B cell (primary cell): Measurements from ENCODE around the gene PYM1. TPM values are rescaled to one million over a fixed set of nuclear protein-coding genes. Genes with fewer than 3 reads are reported as not detected.

Experiments
- ATAC-seq: fragments of 200-7000 bp; cut with Tn5 transposase; one replicate; pipeline ENCODE4 v1.10.0; 2021; ENCODE audit warnings: low read depth, mild to moderate bottlenecking, moderate number of reproducible peaks, moderate library complexity
- CTCF ChIA-PET: fragments of 350-600 bp; sonication (Branson Sonifier 250); formaldehyde crosslinking; loops from one replicate; lab custom pipeline; 2021; ENCODE audit warnings: antibody characterized with exemption, inconsistent platforms; lab: Charles Lee
- POLR2A ChIA-PET: fragments of 350-600 bp; sonication (Branson Sonifier 250); formaldehyde crosslinking; loops from one replicate; lab custom pipeline; 2021; ENCODE audit warnings: antibody characterized with exemption; lab: Charles Lee
- DNase-seq: peaks from one replicate; pipeline ENCODE4 v3.0.0; 2013
- H2AFZ ChIP-seq: 2 replicates; pipeline ENCODE4 v1.6.1; 2012; ENCODE audit warnings: mild to moderate bottlenecking, low read depth, low read length; ENCODE audit not compliant: insufficient read depth, poor library complexity, severe bottlenecking
- H3K27ac ChIP-seq, 2 donors: 1 replicate in 1 of 2; 2 replicates in 1 of 2; pipeline ENCODE4 v1.5.1; 2012 to 2013; ENCODE audit warnings: low read length in 2 of 2, mild to moderate bottlenecking in 2 of 2, moderate library complexity in 1 of 2
- H3K27me3 ChIP-seq, 4 experiments: fragments of 200-600 bp in 1 of 4; sonication (generic) in 1 of 4; replicated peaks in 1 of 4; 1 replicate in 2 of 4; 2 replicates in 2 of 4; pipeline versions ENCODE4 v1.6.1 to v1.7.0; 2013 to 2016; ENCODE audit warnings: low read length in 3 of 4, mild to moderate bottlenecking in 2 of 4, mixed read lengths in 1 of 4, moderate library complexity in 1 of 4; ENCODE audit not compliant: insufficient read depth in 4 of 4, control insufficient read depth in 3 of 4; ENCODE audit errors: control extremely low read depth in 1 of 4
- H3K36me3 ChIP-seq, 2 experiments: replicated peaks in 1 of 2; 1 replicate in 1 of 2; 2 replicates in 1 of 2; pipeline versions ENCODE4 v1.6.1 to v1.7.1; 2013; ENCODE audit warnings: low read length in 1 of 2; ENCODE audit not compliant: insufficient read depth in 2 of 2, control insufficient read depth in 1 of 2; ENCODE audit errors: control extremely low read depth in 1 of 2, extremely low read depth in 1 of 2
- H3K4me1 ChIP-seq, 2 donors: fragments of 200-600 bp in 1 of 2; sonication (generic) in 1 of 2; 1 replicate in 1 of 2; 2 replicates in 1 of 2; pipeline versions ENCODE4 v1.5.1 to v1.6.1; 2013 to 2017; ENCODE audit warnings: low read length in 2 of 2; ENCODE audit not compliant: control insufficient read depth in 2 of 2, insufficient read depth in 2 of 2
- H3K4me2 ChIP-seq: replicated peaks from 2 replicates; pipeline ENCODE3; 2012; ENCODE audit warnings: mild to moderate bottlenecking, low read depth, low read length; ENCODE audit not compliant: poor library complexity, severe bottlenecking
- H3K4me3 ChIP-seq, 5 experiments: fragments of 200-600 bp in 1 of 5; sonication (generic) in 1 of 5; 1 replicate in 3 of 5; 2 replicates in 2 of 5; pipeline versions ENCODE4 v1.5.1 to v1.7.0; 2011 to 2016; ENCODE audit warnings: low read length in 4 of 5, mild to moderate bottlenecking in 4 of 5, low read depth in 2 of 5, control low read depth in 1 of 5, moderate library complexity in 1 of 5; ENCODE audit not compliant: insufficient read depth in 1 of 5; ENCODE audit errors: control extremely low read depth in 1 of 5, extremely low read depth in 1 of 5
- H3K79me2 ChIP-seq: fragments of 200-600 bp; sonication (generic); one replicate; pipeline ENCODE4 v1.6.0; 2016; ENCODE audit warnings: low read length; ENCODE audit not compliant: control insufficient read depth, insufficient read depth
- H3K9ac ChIP-seq: fragments of 200-600 bp; sonication (generic); 2 replicates; pipeline ENCODE4 v1.6.1; 2017; ENCODE audit warnings: mild to moderate bottlenecking, low read length, moderate library complexity
- H3K9me3 ChIP-seq, 3 donors: one replicate each; pipeline versions ENCODE4 v1.6.1 to v1.7.1; 2013; ENCODE audit warnings: low read length in 2 of 3; ENCODE audit not compliant: control insufficient read depth in 2 of 3, insufficient read depth in 1 of 3; ENCODE audit errors: control extremely low read depth in 1 of 3
- H4K20me1 ChIP-seq: 2 replicates; pipeline ENCODE4 v1.6.0; 2012; ENCODE audit warnings: mild to moderate bottlenecking, low read length; ENCODE audit not compliant: insufficient read depth, control insufficient read depth, poor library complexity, severe bottlenecking
- H3K27ac Mint-ChIP-seq: one replicate; pipeline ENCODE4 v1.8.0; 2021; ENCODE audit warnings: mixed read lengths
- H3K27me3 Mint-ChIP-seq: one replicate; pipeline ENCODE4 v1.8.0; 2021; ENCODE audit warnings: mixed read lengths
- H3K4me1 Mint-ChIP-seq: one replicate; pipeline ENCODE4 v1.8.0; 2021; ENCODE audit warnings: mixed read lengths
- H3K4me3 Mint-ChIP-seq: one replicate; pipeline ENCODE4 v1.8.0; 2021; ENCODE audit warnings: mixed read lengths
- H3K9me3 Mint-ChIP-seq: one replicate; pipeline ENCODE4 v1.8.0; 2022; ENCODE audit warnings: mixed read lengths; ENCODE audit not compliant: insufficient read depth
- EZH2 ChIP-seq: IDR thresholded peaks from 2 replicates; pipeline ENCODE4 v1.6.1; 2012; ENCODE audit warnings: borderline replicate concordance, low read depth, mild to moderate bottlenecking, moderate library complexity, low read length; ENCODE audit not compliant: insufficient read depth, poor library complexity, severe bottlenecking
- WGBS: methylation state at CpG from one replicate; pipeline ENCODE4 v1.1.5; 2013; ENCODE audit warnings: missing lambda C conversion rate; ENCODE audit not compliant: insufficient coverage; 5-methylcytosine and 5-hydroxymethylcytosine counted together
- intact Hi-C: fragments of 100-400 bp; cut with micrococcal nuclease; formaldehyde crosslinking; loops from one replicate; pipeline ENCODE4 v1.10.0; 2022
- polyA plus RNA-seq: library from polyadenylated mRNA; depleted of rRNA; stranded (reverse); fragments of >200 nt; gene quantifications from 2 replicates; pipeline ENCODE4 v1.2.3, GENCODE V29; 2012
- total RNA-seq, 2 donors: library from RNA; stranded (reverse); fragments of 120-200 nt in 1 of 2; gene quantifications; 1 replicate in 1 of 2; 2 replicates in 1 of 2; pipeline versions ENCODE4 v1.2.3 to v1.2.4, GENCODE V29; 2013 to 2022
- TF ChIP-seq, protein P1 (sequence below): fragments of 200-600 bp; IDR thresholded peaks from one replicate; pipeline ENCODE4 v1.8.0; 2022; ENCODE audit warnings: antibody characterized with exemption, mild to moderate bottlenecking

The PYM1 gene
- total and polyA plus RNA-seq, 2 donors (not counting 1 experiment from before 2014, with no cell fraction given) = 22.5 to 39.2 TPM

DNA sequence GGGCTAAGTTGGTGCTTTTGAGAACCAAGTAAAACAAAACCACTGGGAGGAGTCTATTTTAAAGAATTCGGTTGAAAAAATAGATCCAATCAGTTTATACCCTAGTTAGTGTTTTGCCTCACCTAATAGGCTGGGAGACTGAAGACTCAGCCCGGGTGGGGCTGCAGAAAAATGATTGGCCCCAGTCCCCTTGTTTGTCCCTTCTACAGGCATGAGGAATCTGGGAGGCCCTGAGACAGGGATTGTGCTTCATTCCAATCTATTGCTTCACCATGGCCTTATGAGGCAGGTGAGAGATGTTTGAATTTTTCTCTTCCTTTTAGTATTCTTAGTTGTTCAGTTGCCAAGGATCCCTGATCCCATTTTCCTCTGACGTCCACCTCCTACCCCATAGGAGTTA lies 44.3 kb upstream of the PYM1 start:
- H3K27me3 Mint-ChIP-seq = no peaks in the 10 kb centered on the region
- H3K4me3 Mint-ChIP-seq = peak overlapping the region; percentile 30
- H3K4me1 Mint-ChIP-seq = peaks cover 25% of the 10 kb centered on the region
- H3K9me3 Mint-ChIP-seq = no peaks in the 10 kb centered on the region
- Histone ChIP-seq H3K36me3 (no peaks in the 10 kb centered on the region), H3K4me3 (no peak overlapping the region), H3K9ac (no peak overlapping the region), H3K79me2 (peaks cover 41% of the 10 kb centered on the region), H4K20me1 (peaks cover 7% of the 10 kb centered on the region), H3K9me3 (no peaks in the 10 kb centered on the region), H3K4me2 (no peak overlapping the region), H3K4me1 (peaks cover 24 to 25% of the 10 kb centered on the region in 2 donors), H3K27me3 (no peaks in the 10 kb centered on the region), H2AFZ (no peak overlapping the region), H3K27ac (peak overlapping the region in 1 of 2 donors; percentile 96)
- H3K27ac Mint-ChIP-seq = no peak overlapping the region
- DNase-seq (no peak), ATAC-seq (no peak)
- POLR2A ChIA-PET = no interaction called here
- intact Hi-C loops = loop anchor here (2.0 to 5.0 kb wide), 3 partner anchors 35 to 665 kb away; partner anchors contain the start of gene PA2G4
- TF ChIP-seq, protein P1, sequence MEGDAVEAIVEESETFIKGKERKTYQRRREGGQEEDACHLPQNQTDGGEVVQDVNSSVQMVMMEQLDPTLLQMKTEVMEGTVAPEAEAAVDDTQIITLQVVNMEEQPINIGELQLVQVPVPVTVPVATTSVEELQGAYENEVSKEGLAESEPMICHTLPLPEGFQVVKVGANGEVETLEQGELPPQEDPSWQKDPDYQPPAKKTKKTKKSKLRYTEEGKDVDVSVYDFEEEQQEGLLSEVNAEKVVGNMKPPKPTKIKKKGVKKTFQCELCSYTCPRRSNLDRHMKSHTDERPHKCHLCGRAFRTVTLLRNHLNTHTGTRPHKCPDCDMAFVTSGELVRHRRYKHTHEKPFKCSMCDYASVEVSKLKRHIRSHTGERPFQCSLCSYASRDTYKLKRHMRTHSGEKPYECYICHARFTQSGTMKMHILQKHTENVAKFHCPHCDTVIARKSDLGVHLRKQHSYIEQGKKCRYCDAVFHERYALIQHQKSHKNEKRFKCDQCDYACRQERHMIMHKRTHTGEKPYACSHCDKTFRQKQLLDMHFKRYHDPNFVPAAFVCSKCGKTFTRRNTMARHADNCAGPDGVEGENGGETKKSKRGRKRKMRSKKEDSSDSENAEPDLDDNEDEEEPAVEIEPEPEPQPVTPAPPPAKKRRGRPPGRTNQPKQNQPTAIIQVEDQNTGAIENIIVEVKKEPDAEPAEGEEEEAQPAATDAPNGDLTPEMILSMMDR = no peak
- TF ChIP-seq EZH2 = no peak
- WGBS = 100% methylated on average over 1 of the region's 3 CpGs
- CTCF ChIA-PET = interaction anchor here (3.3 kb wide), 1 partner anchor 25 kb away, joined by 33 read pairs; the partner anchor contains the start of gene SUOX

DNA sequence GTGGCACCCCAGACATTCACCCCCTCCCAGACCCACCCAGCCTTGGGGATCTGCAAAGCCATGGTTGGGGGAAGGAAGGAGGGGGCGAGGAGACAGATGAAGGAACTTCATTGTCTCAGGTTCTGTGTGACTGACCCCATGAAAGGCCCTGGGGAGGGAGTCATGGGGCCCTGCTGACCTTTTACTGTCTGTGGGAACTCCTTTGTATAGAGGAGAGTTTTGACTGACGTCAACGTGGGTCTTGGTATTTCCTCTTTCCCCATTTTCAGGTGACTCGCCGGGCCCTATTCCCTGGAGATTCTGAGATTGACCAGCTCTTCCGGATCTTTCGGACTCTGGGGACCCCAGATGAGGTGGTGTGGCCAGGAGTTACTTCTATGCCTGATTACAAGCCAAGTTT lies 43.1 kb upstream of the PYM1 start:
- Histone ChIP-seq H3K4me3 (no peak overlapping the region), H3K4me2 (no peak overlapping the region), H3K4me1 (peaks cover 32 to 35% of the 10 kb centered on the region in 2 donors), H3K9me3 (no peaks in the 10 kb centered on the region), H3K27ac (no peak overlapping the region), H3K36me3 (no peaks in the 10 kb centered on the region), H3K27me3 (no peaks in the 10 kb centered on the region), H3K9ac (no peak overlapping the region), H4K20me1 (peaks cover 7% of the 10 kb centered on the region), H2AFZ (no peak overlapping the region), H3K79me2 (peaks cover 40% of the 10 kb centered on the region)
- no peak for TF ChIP-seq EZH2
- TF ChIP-seq, protein P1 = no peak
- H3K9me3 Mint-ChIP-seq = no peaks in the 10 kb centered on the region
- no peak for ATAC-seq
- no peaks in the 10 kb centered on the region for H3K27me3 Mint-ChIP-seq
- H3K4me1 Mint-ChIP-seq = peaks cover 30% of the 10 kb centered on the region
- no peak for DNase-seq
- CTCF ChIA-PET = interaction anchor here (0.5 to 1.2 kb wide), 3 partner anchors 25 to 163 kb away, joined by 3 to 4 read pairs (median 3); no protein-coding TSS in a partner anchor
- 87% methylated on average over 4 of the region's 7 CpGs for WGBS
- intact Hi-C loops = loop anchor here (5.0 kb wide), 2 partner anchors 132 to 667 kb away; partner anchors contain the start of gene PA2G4
- POLR2A ChIA-PET = no interaction called here
- no peak overlapping the region for H3K27ac Mint-ChIP-seq
- no peak overlapping the region for H3K4me3 Mint-ChIP-seq
